Measurements from ENCODE around the gene THEM5. TPM values are rescaled to one million over a fixed set of nuclear protein-coding genes. Genes with fewer than 3 reads are reported as not detected.

Gene THEM5
- polyA plus RNA-seq, 3 donors: not detected

GRCh38 chr1:151835596-151835995 is 17.9 kb downstream of the THEM5 start:
- no peaks in the 10 kb centered on the region for H3K36me3 ChIP-seq (replicated peaks in 1 of 2; ENCODE audit: control insufficient read depth in 1 of 2, insufficient read depth in 2 of 2, low read length in 2 of 2)
- H3K4me3 Mint-ChIP-seq: no peak overlapping the region
- peaks cover 29 to 34% of the 10 kb centered on the region in 2 donors for H3K27me3 ChIP-seq (ENCODE audit: control insufficient read depth in 2 of 2, insufficient read depth in 2 of 2, low read length in 2 of 2)
- H3K4me1 ChIP-seq (ENCODE audit: control insufficient read depth in 1 of 2, insufficient read depth in 2 of 2, low read length in 2 of 2): peaks cover 65 to 96% of the 10 kb centered on the region in 2 donors
- H2AFZ ChIP-seq (ENCODE audit: insufficient read depth, low read depth, low read length, poor library complexity, severe bottlenecking): no peak overlapping the region
- no peaks in the 10 kb centered on the region for H4K20me1 ChIP-seq (ENCODE audit: insufficient read depth, low read length)
- H3K9me3 Mint-ChIP-seq: peaks cover 0 to 19% (median 14%) of the 10 kb centered on the region in 7 donors
- H3K27me3 Mint-ChIP-seq (ENCODE audit: low read depth in 3 of 3): peaks cover 34 to 53% (median 40%) of the 10 kb centered on the region in 3 donors
- TF ChIP-seq CTCF (IDR thresholded peaks at IDR 0.05): no peak
- peaks cover 83% of the 10 kb centered on the region for H3K4me1 Mint-ChIP-seq
- peaks cover 6 to 13% of the 10 kb centered on the region in 2 donors for H3K36me3 Mint-ChIP-seq
- no CpG with 5 or more reads among the region's 7 CpGs for WGBS (ENCODE audit: insufficient coverage)
- no peak overlapping the region for H3K4me2 ChIP-seq (replicated peaks; ENCODE audit: extremely low read depth, low read length, poor library complexity, severe bottlenecking)
- H3K27ac ChIP-seq (ENCODE audit: low read depth in 1 of 2, low read length in 2 of 2): no peak overlapping the region
- intact Hi-C loops (cut with micrococcal nuclease): loop anchor here in 1 of 2 donors (5.0 kb wide), 1 partner anchor 298 kb away; no protein-coding TSS in a partner anchor
- no peak overlapping the region for H3K4me3 ChIP-seq (replicated peaks in 1 of 3; ENCODE audit: low read depth in 2 of 3, low read length in 3 of 3)
- H3K27ac Mint-ChIP-seq: no peak overlapping the region
- no peak for DNase-seq
- H3K9me3 ChIP-seq (replicated peaks in 1 of 2; ENCODE audit: control insufficient read depth in 1 of 2, insufficient read depth in 1 of 2, low read length in 2 of 2): peaks cover 0 to 17% of the 10 kb centered on the region in 2 donors
- H3K9ac ChIP-seq (ENCODE audit: insufficient read depth, low read length, poor library complexity, severe bottlenecking): no peak overlapping the region
- no peaks in the 10 kb centered on the region for H3K79me2 ChIP-seq (ENCODE audit: insufficient read depth, low read length)

- Histone ChIP-seq H3K9ac (ENCODE audit: insufficient read depth, low read length, poor library complexity, severe bottlenecking) (no peak overlapping the region), H3K4me1 (ENCODE audit: control insufficient read depth in 1 of 2, insufficient read depth in 2 of 2, low read length in 2 of 2) (peaks cover 66 to 100% of the 10 kb centered on the region in 2 donors), H3K27ac (ENCODE audit: low read depth in 1 of 2, low read length in 2 of 2) (peak overlapping the region in 1 of 2 donors; percentile 5), H3K27me3 (ENCODE audit: control insufficient read depth in 2 of 2, insufficient read depth in 2 of 2, low read length in 2 of 2) (peaks cover 18 to 21% of the 10 kb centered on the region in 2 donors), H3K9me3 (replicated peaks in 1 of 2; ENCODE audit: control insufficient read depth in 1 of 2, insufficient read depth in 1 of 2, low read length in 2 of 2) (peaks cover 0 to 7% of the 10 kb centered on the region in 2 donors), H3K4me3 (replicated peaks in 1 of 3; ENCODE audit: low read depth in 2 of 3, low read length in 3 of 3) (peak overlapping the region in 1 of 3 experiments; percentile 13), H2AFZ (ENCODE audit: insufficient read depth, low read depth, low read length, poor library complexity, severe bottlenecking) (peak overlapping the region; percentile 30), H3K4me2 (replicated peaks; ENCODE audit: extremely low read depth, low read length, poor library complexity, severe bottlenecking) (peak overlapping the region; percentile 28), H3K36me3 (replicated peaks in 1 of 2; ENCODE audit: control insufficient read depth in 1 of 2, insufficient read depth in 2 of 2, low read length in 2 of 2) (no peaks in the 10 kb centered on the region), H3K79me2 (ENCODE audit: insufficient read depth, low read length) (no peaks in the 10 kb centered on the region), H4K20me1 (ENCODE audit: insufficient read depth, low read length) (no peaks in the 10 kb centered on the region)
- intact Hi-C loops (cut with micrococcal nuclease): no loop called here
- peaks cover 6 to 8% of the 10 kb centered on the region in 2 donors for H3K36me3 Mint-ChIP-seq
- H3K27ac Mint-ChIP-seq: peak overlapping the region in 2 of 7 donors; percentile 2 to 64
- no peak for DNase-seq
- H3K4me3 Mint-ChIP-seq: no peak overlapping the region
- H3K4me1 Mint-ChIP-seq: peaks cover 87% of the 10 kb centered on the region
- WGBS (ENCODE audit: insufficient coverage): no CpG with 5 or more reads among the region's 3 CpGs
- H3K27me3 Mint-ChIP-seq (ENCODE audit: low read depth in 3 of 3): peaks cover 21 to 40% (median 28%) of the 10 kb centered on the region in 3 donors
- no peak for TF ChIP-seq CTCF (IDR thresholded peaks at IDR 0.05)
- peaks cover 0 to 15% (median 8%) of the 10 kb centered on the region in 7 donors for H3K9me3 Mint-ChIP-seq
These were observed 19.3 kb downstream of the THEM5 start for GRCh38 chr1:151834239-151834638.
